SU-DHL-6 (cell line): Measurements from ENCODE around the gene B3GAT1.

Experiments
- CTCF ChIP-seq: fragments of 200-600 bp; sonication (generic); IDR thresholded peaks from one replicate; pipeline ENCODE4 v1.5.1; 2017; ENCODE audit warnings: antibody characterized with exemption, mild to moderate bottlenecking, low read length, moderate library complexity; ENCODE audit not compliant: insufficient read depth, poor library complexity, severe bottlenecking
- EZH2phosphoT487 ChIP-seq: fragments of 200-600 bp; sonication (generic), shearing (Covaris generic); conservative IDR thresholded peaks from 2 replicates; pipeline ENCODE4 v1.6.1; 2018; ENCODE audit warnings: mild to moderate bottlenecking, antibody characterized with exemption, low read length, moderate library complexity, mixed read lengths

GRCh38 chr11:134455516-134455915 lies 43.5 kb upstream of the B3GAT1 start:
- TF ChIP-seq CTCF (no peak), EZH2phosphoT487 (no peak)
